HTERT RPE-1 (cell line): ENCODE results near the gene ADCY7.

ENCODE experiments used
- in situ Hi-C: fragments of 300-500 bp; cut with MboI; formaldehyde crosslinking; loops from 4 replicates; pipeline ENCODE4 v1.14.3; 2020; ENCODE audit warnings: low sequenced_read_pairs

The ADCY7 gene

DNA sequence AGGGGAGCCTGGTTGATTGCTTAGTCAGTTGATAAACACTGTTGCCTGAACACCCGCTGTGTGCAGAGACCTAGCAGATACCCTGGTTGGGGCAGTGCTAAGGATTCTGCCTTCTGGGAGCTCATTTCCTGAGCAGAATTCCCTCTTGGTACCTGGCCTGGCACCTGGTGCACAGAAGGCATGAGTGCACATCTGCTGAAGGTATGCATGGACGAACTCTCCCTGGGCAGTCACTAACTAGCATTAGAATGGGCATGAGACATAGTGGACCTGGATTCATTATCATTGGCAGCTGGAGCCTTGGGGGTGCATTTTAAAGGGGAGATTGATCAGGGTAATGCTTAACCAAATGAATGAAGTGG is 13.1 kb downstream of the ADCY7 start:
- in situ Hi-C loops: no loop called here

DNA sequence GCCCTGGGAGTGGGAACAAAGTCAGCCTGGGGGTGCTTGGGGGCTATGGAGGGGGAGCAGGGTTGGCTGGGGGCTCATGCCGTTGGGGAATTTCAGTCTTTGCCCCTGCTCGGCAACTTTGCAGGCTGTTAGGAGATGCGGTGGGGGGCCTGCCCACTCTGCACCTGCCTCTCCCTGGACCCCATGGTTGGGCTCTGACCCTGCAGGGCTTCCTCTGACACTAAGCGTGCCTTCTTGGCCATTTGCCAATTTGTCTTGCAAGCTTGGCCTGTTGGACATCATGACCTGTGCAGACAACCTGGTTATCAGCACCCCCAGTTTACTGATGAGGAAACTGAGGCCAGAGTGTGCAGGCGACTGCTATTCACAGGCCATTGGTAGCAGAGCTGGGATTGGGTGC is 14.6 kb downstream of the ADCY7 start:
- in situ Hi-C loops: no loop called here

DNA sequence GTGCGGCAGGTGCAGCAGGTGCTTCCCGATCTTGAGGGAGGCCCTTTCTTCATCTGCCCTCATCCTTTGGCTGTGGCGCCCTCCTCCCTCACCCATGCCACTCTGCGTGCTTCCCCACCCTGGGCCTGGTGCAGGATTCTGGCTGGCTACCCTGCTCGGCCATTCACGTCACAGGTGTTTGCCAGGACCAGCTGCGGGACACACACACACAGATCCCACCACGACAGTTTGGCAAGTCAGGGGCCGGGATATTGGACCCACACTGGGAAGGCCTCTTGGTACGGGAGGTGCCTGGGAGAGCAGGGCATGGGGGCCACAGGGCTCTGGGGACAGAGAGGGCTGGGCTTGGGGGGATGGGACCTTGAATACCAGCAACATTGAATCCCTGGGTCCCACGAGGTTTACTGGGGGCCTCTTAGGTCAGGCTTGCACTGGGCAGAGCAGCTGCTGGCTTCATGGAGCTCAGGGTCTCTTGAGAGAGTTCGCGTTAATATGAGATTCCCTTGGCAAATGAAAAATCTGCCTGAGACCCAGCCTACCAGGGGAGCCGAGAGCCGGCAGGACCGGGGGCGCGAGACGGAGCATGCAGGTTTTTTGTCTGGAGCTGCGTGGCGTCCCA is 15.1 kb downstream of the ADCY7 start:
- in situ Hi-C loops: no loop called here

DNA sequence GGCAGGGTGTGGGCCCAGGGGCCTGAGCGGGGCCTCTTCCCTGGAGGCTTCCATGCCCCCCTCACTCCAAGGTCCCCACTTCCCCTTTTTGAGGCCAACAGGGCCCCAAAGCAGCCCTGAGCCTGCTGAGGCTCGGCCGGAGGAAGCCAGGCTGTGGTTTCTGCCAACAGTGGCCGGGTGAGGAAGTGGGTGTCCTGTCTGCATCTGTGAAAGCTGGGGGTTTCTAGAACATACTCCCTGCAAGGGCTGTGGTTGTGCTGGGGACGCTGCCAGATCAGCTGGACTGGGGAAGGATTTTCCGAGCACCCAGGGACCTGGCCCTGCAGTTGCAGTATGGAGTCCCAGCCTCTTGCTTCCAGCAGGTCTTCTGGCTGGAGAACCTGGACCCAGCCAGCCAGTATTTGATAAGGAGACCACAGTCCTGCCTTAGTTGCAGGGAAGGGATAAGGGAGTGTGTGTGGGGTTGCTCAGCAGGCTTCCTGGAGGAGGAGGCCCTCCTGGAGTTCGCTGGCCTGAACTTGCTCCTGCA is 15.7 kb downstream of the ADCY7 start:
- in situ Hi-C loops: no loop called here

DNA sequence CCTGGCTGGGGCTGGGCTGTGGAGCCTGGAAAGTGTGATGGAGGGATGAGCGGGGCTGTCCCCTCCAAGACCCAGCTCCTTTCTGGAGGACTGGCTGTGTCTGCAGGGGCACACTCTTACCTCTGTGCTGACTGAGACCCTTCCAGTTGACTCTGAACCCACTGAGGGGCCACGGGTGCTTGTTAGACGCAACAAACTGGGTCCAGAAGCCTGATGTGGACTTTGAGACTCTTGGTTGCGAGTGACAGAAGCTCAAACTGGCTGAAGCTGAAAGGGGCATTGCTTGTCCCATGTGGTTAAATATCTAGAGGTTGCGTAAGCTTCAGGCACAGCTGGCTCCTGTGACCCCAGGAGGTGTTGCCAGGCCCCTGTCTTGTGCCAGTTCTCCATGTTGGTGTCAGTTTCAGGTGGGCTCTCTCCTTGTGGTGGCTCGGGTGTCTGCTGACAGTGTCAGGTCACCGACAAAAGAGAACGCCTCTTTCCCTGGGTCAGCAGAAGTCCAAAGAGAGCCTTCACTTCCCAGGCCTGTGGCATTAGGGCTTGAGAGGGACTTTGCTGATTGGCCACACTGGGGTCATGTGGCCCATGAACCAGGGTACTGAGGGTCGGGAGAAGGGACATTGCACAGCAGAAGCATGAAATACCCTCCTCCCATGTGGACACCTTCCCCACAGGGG is 16.7 kb downstream of the ADCY7 start:
- in situ Hi-C loops: no loop called here

DNA sequence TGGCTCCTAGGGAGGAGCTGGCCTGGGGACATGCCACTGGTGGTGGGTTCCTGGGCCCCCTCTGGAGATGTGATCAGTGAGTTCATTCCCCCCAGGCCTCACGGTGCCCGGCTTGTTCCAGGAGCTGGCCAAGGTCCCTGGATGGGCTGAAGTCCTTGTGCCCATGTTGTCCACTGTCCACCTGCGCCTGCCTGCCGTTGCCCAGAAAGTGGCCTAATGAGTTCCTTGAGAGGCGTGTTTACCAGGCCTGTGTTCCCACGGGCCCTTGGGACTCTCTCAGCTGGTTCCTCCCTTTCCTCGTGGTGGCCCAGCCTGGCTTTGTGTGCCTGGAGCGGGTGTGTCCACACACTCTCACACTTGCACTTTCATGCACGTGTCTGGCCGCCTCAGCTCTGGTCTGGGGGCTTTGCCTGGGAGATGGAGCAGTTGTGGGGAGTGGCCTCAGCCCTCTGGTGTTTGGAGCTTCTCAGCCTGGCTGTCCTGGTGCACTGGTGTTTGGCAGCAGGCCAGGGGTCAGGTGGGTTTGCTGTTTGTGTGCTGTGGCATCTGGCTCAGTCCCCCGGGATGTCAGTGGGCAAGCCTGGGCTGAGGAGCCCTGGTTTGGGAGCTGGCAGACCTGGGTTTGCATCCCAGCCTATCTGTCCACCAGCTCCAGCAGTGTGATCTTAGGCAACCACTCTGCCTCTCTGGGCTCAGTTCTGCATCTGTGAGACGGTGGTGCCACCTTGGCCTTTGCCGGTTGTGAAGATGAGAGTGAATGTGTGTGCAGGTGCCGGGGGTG is 18.0 kb downstream of the ADCY7 start:
- in situ Hi-C loops: no loop called here

DNA sequence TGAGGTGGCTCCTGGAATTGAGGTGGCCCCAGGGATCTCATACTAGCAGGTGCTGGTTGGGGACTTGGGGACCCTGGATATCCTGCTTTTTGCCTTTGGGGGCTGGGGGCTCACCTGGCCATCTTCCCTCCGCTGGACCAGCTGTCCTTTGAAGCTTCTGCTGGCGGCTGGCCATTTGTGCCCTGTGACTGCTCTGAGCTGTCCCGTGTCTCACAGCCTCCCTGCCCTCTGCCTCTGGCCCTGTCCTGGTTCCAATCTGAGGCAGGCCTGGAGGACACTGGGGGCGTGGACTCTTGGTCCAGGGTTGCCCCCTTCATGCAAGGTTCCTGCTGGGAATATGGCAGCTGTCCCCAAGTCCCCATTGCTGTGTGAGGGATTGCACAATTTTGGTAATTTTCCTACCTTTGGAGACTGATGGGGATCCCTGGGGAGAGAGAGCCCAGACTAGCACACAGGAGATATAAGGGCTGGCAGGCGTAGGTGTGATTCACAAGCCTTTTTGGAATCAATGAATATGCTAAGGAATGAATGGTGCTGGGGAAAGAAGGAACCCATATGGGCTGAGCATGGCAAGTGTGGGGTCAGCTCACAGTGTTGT is 19.2 kb downstream of the ADCY7 start:
- in situ Hi-C loops: no loop called here

DNA sequence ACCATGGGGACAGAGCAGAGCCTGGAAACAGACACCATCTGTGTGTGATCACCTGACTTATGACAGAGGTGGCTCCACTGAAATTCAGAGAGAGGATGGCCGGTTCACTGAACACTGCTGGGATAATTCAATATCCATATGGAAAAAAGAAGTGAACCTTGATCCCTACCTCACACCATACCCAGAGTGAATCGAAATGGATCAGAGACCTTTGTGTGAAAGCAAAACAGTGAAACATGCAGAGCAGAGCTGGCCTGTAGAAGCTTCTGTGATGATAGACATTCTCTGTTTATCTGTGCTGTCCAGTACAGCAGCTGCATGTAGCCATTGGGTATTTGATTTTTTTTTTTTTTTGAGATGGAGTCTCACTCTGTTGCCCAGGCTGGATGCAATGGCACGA is 20.3 kb downstream of the ADCY7 start:
- in situ Hi-C loops: no loop called here

DNA sequence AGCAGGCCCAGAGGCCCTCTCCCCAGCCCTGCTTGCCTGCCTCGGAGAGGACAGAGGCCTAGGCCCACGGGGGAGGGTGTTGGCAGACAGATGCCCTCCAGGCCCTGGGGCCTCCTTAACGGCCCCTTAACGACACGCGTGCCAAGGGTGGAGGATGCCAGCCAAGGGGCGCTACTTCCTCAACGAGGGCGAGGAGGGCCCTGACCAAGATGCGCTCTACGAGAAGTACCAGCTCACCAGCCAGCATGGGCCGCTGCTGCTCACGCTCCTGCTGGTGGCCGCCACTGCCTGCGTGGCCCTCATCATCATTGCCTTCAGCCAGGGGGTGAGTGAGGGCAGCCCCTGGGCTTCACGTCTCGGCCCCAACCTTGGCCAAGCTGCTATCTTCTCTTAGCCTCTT is 21.7 kb downstream of the ADCY7 start:
- in situ Hi-C loops: no loop called here

DNA sequence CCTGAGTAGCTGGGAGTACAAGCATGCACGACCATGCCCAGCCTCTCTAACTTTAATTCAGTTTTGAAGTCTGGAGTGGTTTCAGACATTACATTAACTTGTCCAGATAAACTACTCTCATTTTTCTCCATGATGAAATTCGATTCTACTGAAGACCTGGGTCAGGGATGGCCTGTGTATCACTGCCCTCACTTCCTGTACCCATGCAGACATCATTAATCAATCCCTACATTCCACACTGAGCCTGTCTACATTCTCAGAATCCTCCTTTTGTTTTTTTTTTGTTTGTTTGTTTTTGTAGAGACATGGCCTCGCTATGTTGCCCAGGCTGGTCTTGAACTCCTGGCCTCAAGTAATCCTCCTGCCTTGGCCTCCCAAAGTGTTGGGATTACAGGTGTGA is 22.6 kb downstream of the ADCY7 start:
- in situ Hi-C loops: no loop called here

DNA sequence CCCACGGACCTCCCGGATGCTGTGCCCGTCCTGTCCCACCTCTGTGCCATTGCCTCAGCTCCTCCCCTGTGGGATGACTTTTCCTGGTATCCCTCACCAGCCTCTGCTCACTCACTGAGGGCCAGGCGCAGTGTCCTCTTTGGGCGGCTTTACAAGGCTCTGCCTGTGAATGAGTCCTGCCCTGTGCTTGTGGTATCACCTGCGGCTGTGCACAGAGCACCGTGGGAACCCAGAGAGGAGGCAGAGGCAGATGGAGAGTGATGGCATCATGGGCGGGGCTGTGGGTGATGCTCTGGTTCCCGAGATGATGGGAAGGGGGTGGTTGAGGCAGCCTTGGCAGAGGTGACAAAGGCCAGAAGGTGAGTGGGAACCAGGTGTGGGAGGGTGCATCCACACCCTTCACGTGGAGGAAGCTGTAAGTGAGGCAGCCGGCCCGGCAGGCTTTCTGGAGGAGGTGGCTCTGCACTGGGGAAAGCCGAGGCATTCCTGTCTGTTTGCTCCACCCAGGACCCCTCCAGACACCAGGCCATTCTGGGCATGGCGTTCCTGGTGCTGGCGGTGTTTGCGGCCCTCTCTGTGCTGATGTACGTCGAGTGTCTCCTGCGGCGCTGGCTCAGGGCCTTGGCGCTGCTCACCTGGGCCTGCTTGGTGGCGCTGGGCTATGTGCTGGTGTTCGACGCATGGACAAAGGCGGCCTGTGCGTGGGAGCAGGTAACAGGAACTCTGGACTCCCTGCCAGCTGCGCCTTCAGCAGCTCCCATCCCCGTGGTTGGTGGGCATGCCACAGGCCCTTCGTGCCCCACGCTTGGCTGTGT is 23.8 kb downstream of the ADCY7 start:
- in situ Hi-C loops: no loop called here

DNA sequence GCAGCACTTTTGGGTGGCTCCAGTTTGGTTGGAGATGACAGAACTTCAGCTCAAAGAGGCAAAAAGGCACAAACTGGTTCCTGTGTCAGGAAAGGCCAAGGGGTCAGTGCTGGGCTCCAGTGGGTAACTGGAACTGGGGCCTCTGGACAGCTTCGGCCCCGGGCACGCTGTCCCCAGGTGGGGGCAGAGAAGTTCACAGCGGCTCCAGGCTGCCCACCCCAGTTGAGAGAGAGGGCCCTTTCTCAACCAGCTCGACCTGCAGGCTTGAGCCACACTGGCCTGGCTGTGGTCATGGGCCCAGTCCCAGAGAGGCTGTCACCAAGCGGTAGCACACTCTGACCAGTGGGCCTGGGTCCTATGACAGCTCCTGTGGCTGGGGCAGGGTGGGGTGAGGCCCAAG is 24.5 kb downstream of the ADCY7 start:
- in situ Hi-C loops: no loop called here

DNA sequence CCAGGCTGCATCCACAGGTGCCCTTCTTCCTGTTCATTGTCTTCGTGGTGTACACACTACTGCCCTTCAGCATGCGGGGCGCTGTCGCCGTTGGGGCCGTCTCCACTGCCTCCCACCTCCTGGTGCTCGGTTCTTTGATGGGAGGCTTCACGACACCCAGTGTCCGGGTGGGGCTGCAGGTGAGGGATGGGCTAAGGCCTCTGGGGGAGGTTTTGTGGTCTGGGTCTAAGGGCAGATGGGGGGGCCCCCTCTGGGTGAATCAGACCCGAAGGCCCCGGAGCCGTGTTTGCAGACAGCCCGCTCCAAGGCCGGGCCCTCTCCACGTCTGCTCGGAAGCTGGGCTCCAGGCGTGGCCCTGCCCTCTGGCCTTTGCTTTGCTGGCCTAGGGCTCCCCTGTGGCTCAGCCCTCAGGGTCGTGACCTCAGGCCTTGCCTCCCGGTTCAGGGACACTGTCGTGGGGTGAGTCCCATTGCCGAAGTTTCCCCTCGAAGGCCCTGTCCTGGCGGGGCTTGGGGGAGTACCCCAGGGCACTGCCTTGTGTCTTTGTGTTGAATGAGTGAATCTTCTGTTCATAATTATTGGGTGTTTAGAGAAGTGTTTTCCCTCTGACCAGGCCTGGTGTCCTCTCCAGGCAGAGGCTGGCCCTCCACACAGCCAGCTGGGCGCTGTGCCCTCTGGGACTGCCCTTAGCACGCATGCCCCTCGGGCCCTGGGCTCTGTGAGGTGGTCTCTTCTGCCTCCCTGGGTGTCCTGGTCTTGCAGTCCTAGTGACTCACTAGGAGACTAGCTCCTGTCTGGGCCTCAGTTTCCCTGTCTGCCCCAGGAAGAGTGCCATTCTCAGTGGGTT is 25.6 kb downstream of the ADCY7 start:
- in situ Hi-C loops: no loop called here

DNA sequence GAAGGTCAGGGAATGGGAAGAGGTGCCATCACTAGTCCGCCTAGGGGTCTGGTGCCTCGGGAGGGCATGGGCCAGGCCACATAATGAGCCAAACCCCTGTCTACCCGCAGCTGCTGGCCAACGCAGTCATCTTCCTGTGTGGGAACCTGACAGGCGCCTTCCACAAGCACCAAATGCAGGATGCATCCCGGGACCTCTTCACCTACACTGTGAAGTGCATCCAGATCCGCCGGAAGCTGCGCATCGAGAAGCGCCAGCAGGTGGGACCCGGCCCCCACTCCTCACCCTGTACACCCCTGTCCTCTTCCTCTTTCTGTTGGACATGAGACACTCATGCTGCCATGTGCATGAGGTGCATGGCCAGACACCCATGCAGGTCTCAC is 26.2 kb downstream of the ADCY7 start:
- in situ Hi-C loops: no loop called here

DNA sequence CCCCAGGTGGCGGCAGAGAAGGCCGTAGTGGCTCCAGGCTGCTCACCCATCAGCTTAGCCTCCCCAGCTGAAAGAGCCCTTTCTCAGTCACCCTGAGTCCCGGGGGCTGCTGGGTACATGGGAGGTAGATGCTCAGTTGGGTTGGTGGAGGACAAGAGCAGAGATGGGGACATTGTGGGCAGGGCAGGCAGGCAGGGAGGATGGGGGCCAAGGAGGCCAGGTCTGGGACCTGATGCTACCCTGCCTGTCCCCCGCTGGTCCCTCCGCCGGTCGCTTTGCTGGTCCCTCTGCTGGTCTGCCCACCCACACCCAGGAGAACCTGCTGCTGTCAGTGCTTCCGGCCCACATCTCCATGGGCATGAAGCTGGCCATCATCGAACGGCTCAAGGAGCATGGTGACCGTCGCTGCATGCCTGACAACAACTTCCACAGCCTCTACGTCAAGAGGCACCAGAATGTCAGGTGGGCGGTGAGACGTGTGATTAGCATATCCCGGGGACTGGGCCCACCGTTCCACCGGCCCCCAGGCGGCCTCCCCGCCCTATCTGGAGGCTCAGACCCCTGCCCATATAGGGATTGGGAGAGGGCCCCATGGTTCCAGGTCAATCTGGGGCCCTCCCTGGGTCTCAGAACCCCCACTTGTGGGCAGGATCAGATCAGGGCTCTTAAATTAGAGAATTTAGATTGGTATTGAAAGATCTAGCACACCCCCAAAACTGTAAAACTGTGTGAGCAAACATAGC is 26.9 kb downstream of the ADCY7 start:
- in situ Hi-C loops: no loop called here

DNA sequence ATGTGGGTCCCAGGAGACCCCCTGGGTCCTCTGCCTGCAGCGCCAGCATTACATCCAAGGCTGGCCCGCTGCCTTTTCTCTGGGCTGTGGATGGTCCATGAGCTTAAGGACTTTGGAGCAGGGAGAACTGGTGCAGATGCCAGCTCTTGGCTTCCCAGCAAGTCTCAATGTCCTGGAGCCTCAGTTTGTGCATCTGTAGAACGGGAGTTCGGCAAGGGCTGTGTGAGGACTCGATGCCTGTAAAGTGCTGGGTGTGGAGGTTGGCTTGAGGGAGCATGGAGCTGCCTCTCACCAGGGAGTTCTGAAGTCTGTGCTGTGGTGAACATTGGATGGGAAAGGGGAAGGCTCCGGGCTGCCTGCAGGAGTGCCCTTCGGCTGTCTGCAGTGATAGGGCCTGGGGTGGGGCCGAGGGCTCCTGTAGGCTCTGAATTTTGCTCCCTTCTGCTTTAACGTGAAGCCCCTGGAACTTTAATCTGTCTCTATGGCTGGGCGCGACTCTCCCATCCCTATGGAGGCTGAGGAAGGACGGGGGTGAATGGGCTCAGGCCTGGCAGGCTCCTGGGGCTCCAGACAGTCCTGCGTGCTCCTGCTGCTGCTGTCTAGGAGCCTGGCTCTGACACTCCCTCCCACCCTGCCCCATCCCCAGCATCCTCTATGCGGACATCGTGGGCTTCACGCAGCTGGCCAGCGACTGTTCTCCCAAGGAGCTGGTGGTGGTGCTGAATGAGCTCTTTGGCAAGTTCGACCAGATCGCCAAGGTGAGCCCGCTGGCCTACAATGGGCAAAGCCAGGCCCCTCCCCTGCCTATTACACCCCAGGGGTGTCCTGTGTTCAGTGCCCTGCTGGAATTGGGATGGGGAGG is 27.9 kb downstream of the ADCY7 start:
- in situ Hi-C loops: no loop called here

DNA sequence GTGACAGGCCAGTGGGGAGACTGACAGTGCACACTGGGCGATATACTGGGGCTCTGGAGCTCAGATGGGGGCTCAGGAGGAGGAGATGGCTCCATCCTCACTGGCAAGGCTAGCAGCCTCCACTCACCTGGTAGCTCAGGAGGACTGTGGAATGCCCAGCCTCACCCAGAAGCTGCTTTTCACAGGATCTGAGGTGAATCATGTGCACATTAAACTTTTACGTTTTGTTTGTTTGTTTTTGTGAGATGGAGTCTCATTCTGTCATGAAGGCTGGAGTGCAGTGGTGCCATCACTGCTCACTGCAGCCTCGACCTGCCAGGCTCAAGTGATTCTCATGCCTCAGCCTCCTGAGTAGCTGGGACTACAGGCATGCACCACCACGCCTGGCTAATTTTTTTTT is 28.6 kb downstream of the ADCY7 start:
- in situ Hi-C loops: no loop called here

DNA sequence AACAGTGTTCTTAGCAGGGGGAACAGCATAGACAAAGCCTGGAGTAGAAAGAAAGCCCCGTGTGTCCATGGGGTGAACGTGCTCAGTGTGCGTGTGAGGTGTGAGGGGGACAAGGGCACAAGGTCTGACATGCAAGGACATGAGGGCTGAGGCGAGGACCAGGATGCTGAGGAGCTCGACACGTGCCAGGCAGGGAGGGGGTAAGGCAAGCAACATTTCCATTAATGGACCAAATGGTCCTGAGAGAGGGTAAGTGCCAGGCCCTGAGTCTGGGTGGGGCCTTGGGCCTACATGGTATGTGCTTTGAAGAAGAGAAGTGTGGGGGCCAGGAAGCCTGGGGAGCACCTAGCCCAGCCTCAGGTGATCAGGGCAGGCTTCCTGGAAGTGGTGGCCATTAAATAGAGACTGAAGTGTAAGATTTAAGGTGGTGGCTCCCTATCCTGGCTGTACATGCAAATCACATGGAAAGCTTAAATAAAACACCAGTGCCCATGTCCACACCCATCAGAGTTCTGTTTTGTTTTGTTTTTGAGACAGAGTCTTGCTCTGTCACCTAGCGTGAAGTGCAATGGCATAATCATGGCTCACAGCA is 29.3 kb downstream of the ADCY7 start:
- in situ Hi-C loops: no loop called here
